ENCODE data around the gene EHD4.

EHD4 gene

GRCh38 chr15:41865490-41866055 is 106.8 kb downstream of the EHD4 start:
- peaks cover 2% of the 10 kb centered on the region for H3K4me1 Mint-ChIP-seq (ENCODE audit: low read depth)

GRCh38 chr15:41862515-41863116 is 109.7 kb downstream of the EHD4 start:
- no peaks in the 10 kb centered on the region for H3K27me3 Mint-ChIP-seq
- no peaks in the 10 kb centered on the region for H3K36me3 Mint-ChIP-seq (ENCODE audit: low read depth)
- peak overlapping the region; percentile 58 for H3K27ac Mint-ChIP-seq
- H3K9me3 Mint-ChIP-seq = no peaks in the 10 kb centered on the region
- H3K4me1 Mint-ChIP-seq (ENCODE audit: low read depth) = peaks cover 4% of the 10 kb centered on the region
- no peak overlapping the region for H3K4me3 Mint-ChIP-seq

More at GRCh38 chr15:41865490-41866055, 106.8 kb downstream of the EHD4 start:
- H3K9me3 Mint-ChIP-seq = no peaks in the 10 kb centered on the region
- H3K27ac Mint-ChIP-seq = no peak overlapping the region
- no peaks in the 10 kb centered on the region for H3K27me3 Mint-ChIP-seq
- H3K4me3 Mint-ChIP-seq = no peak overlapping the region
- H3K36me3 Mint-ChIP-seq (ENCODE audit: low read depth) = no peaks in the 10 kb centered on the region

GRCh38 chr15:41861736-41862356 is 110.5 kb downstream of the EHD4 start:
- Mint-ChIP-seq H3K4me1 (ENCODE audit: low read depth) (peaks cover 4% of the 10 kb centered on the region), H3K36me3 (ENCODE audit: low read depth) (no peaks in the 10 kb centered on the region), H3K27ac (no peak overlapping the region), H3K9me3 (no peaks in the 10 kb centered on the region), H3K27me3 (no peaks in the 10 kb centered on the region), H3K4me3 (no peak overlapping the region)

- Mint-ChIP-seq H3K36me3 (ENCODE audit: low read depth) (no peaks in the 10 kb centered on the region), H3K4me3 (no peak overlapping the region), H3K4me1 (ENCODE audit: low read depth) (peaks cover 4% of the 10 kb centered on the region), H3K27ac (no peak overlapping the region), H3K27me3 (no peaks in the 10 kb centered on the region), H3K9me3 (no peaks in the 10 kb centered on the region)
These were observed 112.1 kb downstream of the EHD4 start for GRCh38 chr15:41860049-41860828.

- H3K27ac Mint-ChIP-seq = no peak overlapping the region
- H3K4me3 Mint-ChIP-seq = no peak overlapping the region
- no peaks in the 10 kb centered on the region for H3K9me3 Mint-ChIP-seq
- H3K36me3 Mint-ChIP-seq (ENCODE audit: low read depth) = no peaks in the 10 kb centered on the region
- H3K27me3 Mint-ChIP-seq = no peaks in the 10 kb centered on the region
- peaks cover 4% of the 10 kb centered on the region for H3K4me1 Mint-ChIP-seq (ENCODE audit: low read depth)
These were observed 113.6 kb downstream of the EHD4 start for GRCh38 chr15:41858756-41859155.

- Mint-ChIP-seq H3K27ac (no peak overlapping the region), H3K9me3 (no peaks in the 10 kb centered on the region), H3K36me3 (ENCODE audit: low read depth) (no peaks in the 10 kb centered on the region), H3K4me3 (no peak overlapping the region), H3K27me3 (no peaks in the 10 kb centered on the region), H3K4me1 (ENCODE audit: low read depth) (peaks cover 4% of the 10 kb centered on the region)
These were observed 115.0 kb downstream of the EHD4 start for GRCh38 chr15:41857316-41857715.

GRCh38 chr15:41856716-41857115 is 115.6 kb downstream of the EHD4 start:
- no peaks in the 10 kb centered on the region for H3K27me3 Mint-ChIP-seq
- no peak overlapping the region for H3K27ac Mint-ChIP-seq
- H3K9me3 Mint-ChIP-seq = no peaks in the 10 kb centered on the region

GRCh38 chr15:41856262-41856661 is 116.1 kb downstream of the EHD4 start:
- H3K27me3 Mint-ChIP-seq = no peaks in the 10 kb centered on the region
- H3K4me3 Mint-ChIP-seq = no peak overlapping the region
- peaks cover 4% of the 10 kb centered on the region for H3K4me1 Mint-ChIP-seq (ENCODE audit: low read depth)
- H3K27ac Mint-ChIP-seq = no peak overlapping the region
- no peaks in the 10 kb centered on the region for H3K9me3 Mint-ChIP-seq
- no peaks in the 10 kb centered on the region for H3K36me3 Mint-ChIP-seq (ENCODE audit: low read depth)

More at GRCh38 chr15:41856716-41857115, 115.6 kb downstream of the EHD4 start:
- Mint-ChIP-seq H3K36me3 (ENCODE audit: low read depth) (no peaks in the 10 kb centered on the region), H3K4me1 (ENCODE audit: low read depth) (peaks cover 4% of the 10 kb centered on the region), H3K4me3 (no peak overlapping the region)

- no peaks in the 10 kb centered on the region for H3K9me3 Mint-ChIP-seq
- H3K36me3 Mint-ChIP-seq (ENCODE audit: low read depth) = no peaks in the 10 kb centered on the region
These were observed 116.9 kb downstream of the EHD4 start for GRCh38 chr15:41855261-41855961.

GRCh38 chr15:41854443-41854842 is 117.9 kb downstream of the EHD4 start:
- H3K36me3 Mint-ChIP-seq (ENCODE audit: low read depth) = no peaks in the 10 kb centered on the region
- H3K27ac Mint-ChIP-seq = no peak overlapping the region
- H3K27me3 Mint-ChIP-seq = no peaks in the 10 kb centered on the region
- H3K4me3 Mint-ChIP-seq = no peak overlapping the region
- no peaks in the 10 kb centered on the region for H3K9me3 Mint-ChIP-seq
- no peaks in the 10 kb centered on the region for H3K4me1 Mint-ChIP-seq (ENCODE audit: low read depth)

More at GRCh38 chr15:41855261-41855961, 116.9 kb downstream of the EHD4 start:
- no peak overlapping the region for H3K4me3 Mint-ChIP-seq
- H3K4me1 Mint-ChIP-seq (ENCODE audit: low read depth) = peaks cover 4% of the 10 kb centered on the region
- no peaks in the 10 kb centered on the region for H3K27me3 Mint-ChIP-seq
- no peak overlapping the region for H3K27ac Mint-ChIP-seq

- no peak overlapping the region for H3K4me3 Mint-ChIP-seq
- H3K4me1 Mint-ChIP-seq (ENCODE audit: low read depth) = no peaks in the 10 kb centered on the region
- no peak overlapping the region for H3K27ac Mint-ChIP-seq
- no peaks in the 10 kb centered on the region for H3K27me3 Mint-ChIP-seq
- H3K9me3 Mint-ChIP-seq = no peaks in the 10 kb centered on the region
- no peaks in the 10 kb centered on the region for H3K36me3 Mint-ChIP-seq (ENCODE audit: low read depth)
These were observed 118.5 kb downstream of the EHD4 start for GRCh38 chr15:41853831-41854230.

- H3K4me3 Mint-ChIP-seq = no peak overlapping the region
- H3K9me3 Mint-ChIP-seq = no peaks in the 10 kb centered on the region
- H3K36me3 Mint-ChIP-seq (ENCODE audit: low read depth) = no peaks in the 10 kb centered on the region
- no peaks in the 10 kb centered on the region for H3K4me1 Mint-ChIP-seq (ENCODE audit: low read depth)
- no peak overlapping the region for H3K27ac Mint-ChIP-seq
- no peaks in the 10 kb centered on the region for H3K27me3 Mint-ChIP-seq
These were observed 119.4 kb downstream of the EHD4 start for GRCh38 chr15:41852736-41853590.

GRCh38 chr15:41851755-41852370 is 120.5 kb downstream of the EHD4 start:
- Mint-ChIP-seq H3K4me3 (no peak overlapping the region), H3K4me1 (ENCODE audit: low read depth) (no peaks in the 10 kb centered on the region), H3K36me3 (ENCODE audit: low read depth) (no peaks in the 10 kb centered on the region), H3K27ac (no peak overlapping the region), H3K27me3 (no peaks in the 10 kb centered on the region), H3K9me3 (no peaks in the 10 kb centered on the region)

GRCh38 chr15:41851167-41851523 is 121.2 kb downstream of the EHD4 start:
- H3K36me3 Mint-ChIP-seq (ENCODE audit: low read depth) = no peaks in the 10 kb centered on the region
- no peak overlapping the region for H3K27ac Mint-ChIP-seq
- H3K27me3 Mint-ChIP-seq = no peaks in the 10 kb centered on the region
- H3K4me3 Mint-ChIP-seq = no peak overlapping the region
- no peaks in the 10 kb centered on the region for H3K4me1 Mint-ChIP-seq (ENCODE audit: low read depth)
- H3K9me3 Mint-ChIP-seq = no peaks in the 10 kb centered on the region
